HG03460 (cell line): ENCODE data around the gene ANKRD18A.
"Not testable (repeated sequence)": the region's sequence is repeated elsewhere in the genome, so short reads cannot be mapped to it uniquely, and the experiment has no call there.

Experiments
- ATAC-seq: cut with Tn5 transposase; IDR thresholded peaks from one replicate; pipeline ENCODE4 v1.9.1; 2021; ENCODE audit not compliant: unreplicated experiment

ANKRD18A gene

GRCh38 chr9:38629511-38629910 lies 9.1 kb upstream of the ANKRD18A start:
- ATAC-seq = no peak

GRCh38 chr9:38626006-38626405 lies 5.6 kb upstream of the ANKRD18A start:
- no peak for ATAC-seq

- ATAC-seq = no peak
Measured at GRCh38 chr9:38622951-38623350, 2.6 kb upstream of the ANKRD18A start.

GRCh38 chr9:38622288-38622674 lies 1.9 kb upstream of the ANKRD18A start:
- ATAC-seq = no peak

GRCh38 chr9:38621434-38622287 lies 1.3 kb upstream of the ANKRD18A start:
- ATAC-seq = peak; percentile 24

GRCh38 chr9:38619556-38620447 lies 594 bp downstream of the ANKRD18A start:
- no peak for ATAC-seq

- not testable (repeated sequence) for ATAC-seq
Measured at GRCh38 chr9:38598029-38598745, 22.2 kb downstream of the ANKRD18A start.

GRCh38 chr9:38595117-38595516 lies 25.3 kb downstream of the ANKRD18A start:
- not testable (repeated sequence) for ATAC-seq

- not testable (repeated sequence) for ATAC-seq
Measured at GRCh38 chr9:38591346-38592063, 28.9 kb downstream of the ANKRD18A start.

- ATAC-seq = not testable (repeated sequence)
Measured at GRCh38 chr9:38583765-38584164, 36.6 kb downstream of the ANKRD18A start.

- ATAC-seq = not testable (repeated sequence)
Measured at GRCh38 chr9:38580112-38580511, 40.3 kb downstream of the ANKRD18A start.

GRCh38 chr9:38576181-38576580 lies 44.2 kb downstream of the ANKRD18A start:
- not testable (repeated sequence) for ATAC-seq

GRCh38 chr9:38566048-38566447 lies 54.3 kb downstream of the ANKRD18A start:
- not testable (repeated sequence) for ATAC-seq

- ATAC-seq = not testable (repeated sequence)
Measured at GRCh38 chr9:38565178-38565577, 55.2 kb downstream of the ANKRD18A start.

- ATAC-seq = not testable (repeated sequence)
Measured at GRCh38 chr9:38563911-38564310, 56.5 kb downstream of the ANKRD18A start.

GRCh38 chr9:38561134-38561533 lies 59.3 kb downstream of the ANKRD18A start:
- ATAC-seq = not testable (repeated sequence)

- not testable (repeated sequence) for ATAC-seq
Measured at GRCh38 chr9:38559172-38559571, 61.2 kb downstream of the ANKRD18A start.

- ATAC-seq = not testable (repeated sequence)
Measured at GRCh38 chr9:38557746-38558145, 62.6 kb downstream of the ANKRD18A start.

GRCh38 chr9:38554966-38555365 lies 65.4 kb downstream of the ANKRD18A start:
- not testable (repeated sequence) for ATAC-seq

- not testable (repeated sequence) for ATAC-seq
Measured at GRCh38 chr9:38553019-38553418, 67.4 kb downstream of the ANKRD18A start.
